Endothelial cell of umbilical vein (primary cell): ENCODE data around the gene FARP2. TPM values are rescaled to one million over a fixed set of nuclear protein-coding genes. Genes with fewer than 3 reads are reported as not detected.

Source experiments
- BruUV-seq: library from RNA; stranded (reverse); fragments of 400-500 nt; replicated peaks from 2 replicates; lab custom pipeline; 2021; lab: Mats Ljungman, UMichigan
- CTCF ChIA-PET: fragments of 300-600, 350-600 bp; sonication (Branson Sonifier 250); formaldehyde crosslinking; loops from one replicate; lab custom pipeline; 2021; ENCODE audit warnings: antibody characterized with exemption, inconsistent platforms; lab: Charles Lee
- POLR2A ChIA-PET: fragments of 300-600, 350-600 bp; sonication (Branson Sonifier 250); formaldehyde crosslinking; loops from one replicate; lab custom pipeline; 2021; ENCODE audit warnings: antibody characterized with exemption, inconsistent platforms; lab: Charles Lee
- DNase-seq: peaks from one replicate; pipeline ENCODE4 v3.0.0-alpha.2; 2011; ENCODE audit warnings: low read depth, low spot score
- FAIRE-seq: peaks from 2 replicates; lab custom pipeline; 2011; peaks lifted over from hg19 to GRCh38; lab: Jason Lieb, UNC
- H2AFZ ChIP-seq: 2 replicates; pipeline ENCODE4 v1.6.0; 2012; ENCODE audit warnings: low read depth, low read length, control low read depth, inconsistent platforms
- H3K27ac ChIP-seq: 2 replicates; pipeline ENCODE4 v1.5.1; 2011; ENCODE audit warnings: low read depth, mild to moderate bottlenecking, control low read depth, low read length, moderate library complexity; ENCODE audit not compliant: insufficient read depth
- H3K27me3 ChIP-seq, 2 experiments: 2 replicates each; pipeline versions ENCODE4 v1.6.0 to v1.6.1; 2011; ENCODE audit warnings: low read length in 2 of 2, mixed read lengths in 1 of 2; ENCODE audit not compliant: control insufficient read depth in 2 of 2, insufficient read depth in 2 of 2
- H3K36me3 ChIP-seq, 2 experiments: 2 replicates in 1 of 2; 3 replicates in 1 of 2; pipeline ENCODE4 v1.5.1; 2011; ENCODE audit warnings: low read length in 2 of 2, mild to moderate bottlenecking in 1 of 2, moderate library complexity in 1 of 2; ENCODE audit not compliant: control insufficient read depth in 2 of 2, insufficient read depth in 2 of 2; ENCODE audit errors: extremely low read depth in 1 of 2
- H3K4me1 ChIP-seq: 3 replicates; pipeline ENCODE4 v1.5.1; 2011; ENCODE audit warnings: mild to moderate bottlenecking, low read length; ENCODE audit not compliant: control insufficient read depth, insufficient read depth; ENCODE audit errors: extremely low read depth
- H3K4me2 ChIP-seq: 2 replicates; pipeline ENCODE4 v1.6.1; 2011; ENCODE audit warnings: low read length, control low read depth, mixed read lengths; ENCODE audit not compliant: insufficient read depth
- H3K4me3 ChIP-seq, 3 experiments: fragments of 200-600 bp in 1 of 3; sonication (generic), shearing (Covaris generic) in 1 of 3; replicated peaks in 1 of 3; 2 replicates each; pipeline ENCODE4 v1.5.1; 2011 to 2016; ENCODE audit warnings: control low read depth in 3 of 3, low read length in 3 of 3, mild to moderate bottlenecking in 2 of 3, inconsistent platforms in 1 of 3, low read depth in 1 of 3, moderate library complexity in 1 of 3; ENCODE audit not compliant: insufficient read depth in 1 of 3
- H3K79me2 ChIP-seq: 2 replicates; pipeline ENCODE4 v1.6.0; 2012; ENCODE audit warnings: low read length, inconsistent platforms; ENCODE audit not compliant: control insufficient read depth, insufficient read depth
- H3K9ac ChIP-seq: replicated peaks from 2 replicates; pipeline ENCODE3; 2011; ENCODE audit warnings: low read length, control low read depth; ENCODE audit not compliant: insufficient read depth; ENCODE audit errors: extremely low read depth
- H3K9me1 ChIP-seq: replicated peaks from 3 replicates; pipeline ENCODE4 v1.6.0; 2011; ENCODE audit warnings: mild to moderate bottlenecking, low read length; ENCODE audit not compliant: control insufficient read depth, insufficient read depth; ENCODE audit errors: extremely low read depth
- H3K9me3 ChIP-seq: replicated peaks from 2 replicates; pipeline ENCODE4 v1.5.1; 2012; ENCODE audit warnings: low read length, inconsistent platforms; ENCODE audit not compliant: control insufficient read depth, insufficient read depth
- H4K20me1 ChIP-seq: replicated peaks from 2 replicates; pipeline ENCODE3; 2011; ENCODE audit warnings: mild to moderate bottlenecking, low read length; ENCODE audit not compliant: control insufficient read depth, insufficient read depth; ENCODE audit errors: extremely low read depth
- CTCF ChIP-seq, 2 donors: IDR thresholded peaks; 1 replicate in 1 of 2; 2 replicates in 1 of 2; pipeline ENCODE4 v1.5.1; 2011; ENCODE audit warnings: low read length in 2 of 2, mild to moderate bottlenecking in 2 of 2, moderate library complexity in 2 of 2, control low read depth in 1 of 2, inconsistent platforms in 1 of 2, low read depth in 1 of 2; ENCODE audit not compliant: insufficient read depth in 1 of 2; ENCODE audit errors: extremely low read depth in 1 of 2
- EZH2 ChIP-seq: IDR thresholded peaks from 2 replicates; pipeline ENCODE4 v1.6.1; 2012; ENCODE audit warnings: borderline replicate concordance, low read depth, mild to moderate bottlenecking, moderate library complexity, low read length, inconsistent platforms; ENCODE audit not compliant: severe bottlenecking
- FOS ChIP-seq: IDR thresholded peaks from 2 replicates; pipeline ENCODE4 v1.6.1; 2011; ENCODE audit warnings: mild to moderate bottlenecking, low read length, moderate library complexity, borderline replicate concordance; ENCODE audit not compliant: insufficient read depth
- GATA2 ChIP-seq: IDR thresholded peaks from 2 replicates; pipeline ENCODE4 v1.7.0; 2011; ENCODE audit warnings: low read depth, mild to moderate bottlenecking, moderate library complexity, mixed read lengths, low read length; ENCODE audit not compliant: insufficient read length, insufficient read depth
- JUN ChIP-seq: IDR thresholded peaks from 2 replicates; pipeline ENCODE4 v1.6.1; 2011; ENCODE audit warnings: borderline replicate concordance, low read depth; ENCODE audit not compliant: insufficient read length, insufficient read depth
- MYC ChIP-seq: IDR thresholded peaks from one replicate; pipeline ENCODE4 v1.6.1; 2011; ENCODE audit warnings: mild to moderate bottlenecking, low read depth, low read length
- POLR2A ChIP-seq: IDR thresholded peaks from 2 replicates; pipeline ENCODE4 v1.6.1; 2012; ENCODE audit warnings: low read depth, mild to moderate bottlenecking, control low read depth, low read length
- POLR2AphosphoS5 ChIP-seq: IDR thresholded peaks from 2 replicates; pipeline ENCODE4 v1.6.1; 2012; ENCODE audit warnings: low read depth, mild to moderate bottlenecking, control low read depth, low read length, moderate library complexity; ENCODE audit not compliant: insufficient read depth
- dilution Hi-C: fragments of 300-500 bp; cut with MboI; formaldehyde crosslinking; loops from one replicate; pipeline ENCODE4 v1.15.0; 2019; ENCODE audit warnings: low sequenced_read_pairs; ENCODE audit not compliant: extremely low pct_ligation_motif_present
- intact Hi-C: fragments of 100-400 bp; cut with micrococcal nuclease; formaldehyde crosslinking; loops from one replicate; pipeline ENCODE4 v1.10.0; 2022
- polyA plus RNA-seq, 4 experiments: library from polyadenylated mRNA; depleted of rRNA in 3 of 4; stranded (reverse) in 3 of 4; unstranded in 1 of 4; fragments of >200 nt; gene quantifications; 2 replicates each; pipeline versions ENCODE4 v1.2.1 to v1.2.3, GENCODE V29; 2011 to 2012; ENCODE audit warnings: missing spikeins in 1 of 4
- total RNA-seq: library from RNA; stranded (reverse); gene quantifications from 2 replicates; pipeline ENCODE4 v1.2.3, GENCODE V29; 2021
- TF ChIP-seq, protein P1 (sequence below): IDR thresholded peaks from 2 replicates; pipeline ENCODE4 v1.6.1; 2011; ENCODE audit not compliant: insufficient read depth, insufficient read length

FARP2 gene
- total and polyA plus RNA-seq, 2 donors (not counting 3 experiments of a cell fraction or from before 2014, with no cell fraction given): 15.3 to 45.3 TPM

GRCh38 chr2:241430178-241430577 lies 74.1 kb downstream of the FARP2 start:
- Histone ChIP-seq H3K27me3 (no peaks in the 10 kb centered on the region), H3K9me1 (no peaks in the 10 kb centered on the region), H3K36me3 (peaks cover under 1 to 4% of the 10 kb centered on the region in 2 experiments), H4K20me1 (no peaks in the 10 kb centered on the region), H3K4me1 (no peaks in the 10 kb centered on the region), H3K4me3 (no peak overlapping the region), H2AFZ (no peak overlapping the region), H3K27ac (no peak overlapping the region), H3K9ac (no peak overlapping the region), H3K79me2 (no peaks in the 10 kb centered on the region), H3K4me2 (no peak overlapping the region), H3K9me3 (no peaks in the 10 kb centered on the region)
- FAIRE-seq (no peak), DNase-seq (no peak)
- POLR2A ChIA-PET: no interaction called here
- TF ChIP-seq POLR2AphosphoS5 (no peak), POLR2A (no peak), JUN (no peak), EZH2 (no peak), CTCF (IDR thresholded peaks at IDR 0.05; ENCODE audit: extremely low read depth in 1 of 2, insufficient read depth in 1 of 2, low read depth in 1 of 2, low read length in 2 of 2) (no peak), MYC (no peak), FOS (no peak), GATA2 (no peak)
- TF ChIP-seq, protein P1, sequence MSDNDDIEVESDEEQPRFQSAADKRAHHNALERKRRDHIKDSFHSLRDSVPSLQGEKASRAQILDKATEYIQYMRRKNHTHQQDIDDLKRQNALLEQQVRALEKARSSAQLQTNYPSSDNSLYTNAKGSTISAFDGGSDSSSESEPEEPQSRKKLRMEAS: no peak
- intact Hi-C loops: no loop called here
- BruUV-seq: no TSS peak
- CTCF ChIA-PET: no interaction called here
- dilution Hi-C loops: no loop called here
